HG03025 (cell line): Measurements from ENCODE around the gene PTPRG.

Source experiments
- ATAC-seq: cut with Tn5 transposase; IDR thresholded peaks from one replicate; pipeline ENCODE4 v1.9.1; 2021; ENCODE audit warnings: mild to moderate bottlenecking, moderate library complexity; ENCODE audit not compliant: unreplicated experiment, low FRiP score

PTPRG gene

DNA sequence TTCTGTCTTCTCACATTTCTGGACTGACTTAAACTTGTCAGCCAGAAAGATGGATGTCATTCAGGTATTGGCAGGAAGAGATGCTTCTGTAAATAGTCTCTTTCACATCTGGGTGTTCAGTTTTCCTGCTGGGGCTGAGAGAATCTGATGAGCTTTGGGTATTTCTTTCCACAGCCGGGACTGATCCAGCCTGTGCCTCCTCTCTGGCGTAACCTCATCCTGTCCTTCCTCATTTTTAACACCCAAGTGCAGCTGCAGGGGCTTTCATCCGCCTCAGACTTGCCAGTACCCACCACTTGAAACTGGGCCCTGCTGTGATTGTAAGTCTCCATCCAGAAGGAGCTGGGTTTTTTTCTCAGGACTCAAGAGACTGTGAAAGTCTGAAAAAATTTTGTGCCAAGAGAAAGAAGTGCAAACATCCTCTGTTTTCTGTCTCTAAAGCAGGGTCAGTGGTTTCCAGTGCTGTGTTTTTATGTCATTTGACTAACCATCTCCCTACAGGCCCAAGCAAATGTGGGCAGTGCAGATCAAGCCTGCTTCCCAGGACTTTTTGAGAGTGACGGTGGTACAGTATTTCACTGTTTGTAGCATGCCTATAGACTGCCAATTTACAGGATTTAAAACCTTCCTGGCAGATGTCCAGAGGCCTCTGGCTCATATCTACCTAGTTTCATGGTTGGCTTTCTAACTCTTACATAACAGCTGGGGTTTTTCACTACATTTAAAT lies 342.7 kb downstream of the PTPRG start:
- no peak for ATAC-seq

GRCh38 chr3:61907210-61907795 lies 345.9 kb downstream of the PTPRG start:
- no peak for ATAC-seq

- ATAC-seq, result no peak
Measured at GRCh38 chr3:61908382-61908781, 347.0 kb downstream of the PTPRG start.

DNA sequence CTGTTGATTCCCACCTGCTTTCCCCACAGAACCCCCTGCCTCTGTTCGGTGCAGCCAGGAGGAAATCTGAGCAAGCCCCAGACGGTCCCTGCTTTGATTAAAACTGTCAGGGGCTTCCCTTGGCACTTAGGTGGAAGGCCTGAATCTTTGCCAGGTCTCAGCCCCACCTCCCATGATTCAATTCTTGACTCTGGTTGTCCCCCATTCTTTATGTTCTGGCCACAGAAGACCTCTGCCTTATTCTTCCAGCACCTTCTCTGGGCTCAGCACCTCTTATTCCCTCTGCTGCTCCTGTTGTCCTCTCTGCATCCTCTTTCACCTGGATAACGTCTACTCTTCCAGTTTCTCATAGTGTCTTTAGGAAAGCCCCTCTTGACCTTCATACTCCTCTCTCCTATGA lies 349.4 kb downstream of the PTPRG start:
- no peak for ATAC-seq

- peak; percentile 61 for ATAC-seq
Measured at GRCh38 chr3:61912158-61912557, 350.8 kb downstream of the PTPRG start.

DNA sequence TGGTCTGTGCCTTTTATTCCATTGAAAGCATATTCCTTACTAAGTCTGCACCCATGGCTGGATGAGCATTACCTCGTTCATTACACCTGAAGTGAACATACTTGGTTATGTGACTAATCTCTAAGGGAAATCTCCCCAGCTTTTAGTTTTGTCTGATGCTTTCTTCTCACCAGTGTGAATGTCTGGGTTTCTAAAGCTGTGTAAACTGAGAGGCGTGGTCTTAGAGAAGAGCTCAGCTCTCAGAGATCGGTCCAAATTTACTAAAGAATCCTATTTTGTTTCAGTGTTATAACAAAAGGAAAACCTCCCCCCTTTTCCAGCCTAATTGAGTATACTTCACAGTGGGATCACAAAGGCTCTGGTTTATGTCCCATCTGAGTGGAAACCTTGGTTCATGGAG lies 352.3 kb downstream of the PTPRG start:
- ATAC-seq, result no peak

GRCh38 chr3:61914276-61914675 lies 352.9 kb downstream of the PTPRG start:
- no peak for ATAC-seq

- ATAC-seq, result no peak
Measured at GRCh38 chr3:61915296-61915695, 353.9 kb downstream of the PTPRG start.

GRCh38 chr3:61919371-61919770 lies 358.0 kb downstream of the PTPRG start:
- ATAC-seq, result no peak

DNA sequence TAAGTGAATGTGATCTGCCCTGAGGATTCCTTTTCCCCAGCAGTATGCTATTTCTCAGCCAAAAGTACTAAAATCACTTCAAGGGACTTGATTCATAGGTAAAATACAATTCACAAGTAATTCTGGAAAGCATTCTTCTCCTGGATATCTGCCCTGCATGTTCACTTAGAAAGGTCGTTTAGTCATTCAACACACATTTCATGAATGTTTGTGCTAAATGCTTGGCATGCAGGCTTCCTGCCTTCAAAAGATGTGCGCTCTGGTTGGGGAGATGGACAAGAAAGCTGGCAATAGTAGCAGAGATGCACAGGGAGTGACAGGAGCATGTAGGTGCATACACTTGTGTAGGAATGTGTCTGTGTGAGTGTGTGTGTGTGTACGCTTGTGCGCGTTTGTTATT lies 360.7 kb downstream of the PTPRG start:
- no peak for ATAC-seq

GRCh38 chr3:61924090-61924735 lies 362.8 kb downstream of the PTPRG start:
- no peak for ATAC-seq

GRCh38 chr3:61924991-61925390 lies 363.6 kb downstream of the PTPRG start:
- no peak for ATAC-seq

GRCh38 chr3:61925721-61926120 lies 364.4 kb downstream of the PTPRG start:
- ATAC-seq, result no peak

GRCh38 chr3:61926923-61927322 lies 365.6 kb downstream of the PTPRG start:
- ATAC-seq, result no peak

DNA sequence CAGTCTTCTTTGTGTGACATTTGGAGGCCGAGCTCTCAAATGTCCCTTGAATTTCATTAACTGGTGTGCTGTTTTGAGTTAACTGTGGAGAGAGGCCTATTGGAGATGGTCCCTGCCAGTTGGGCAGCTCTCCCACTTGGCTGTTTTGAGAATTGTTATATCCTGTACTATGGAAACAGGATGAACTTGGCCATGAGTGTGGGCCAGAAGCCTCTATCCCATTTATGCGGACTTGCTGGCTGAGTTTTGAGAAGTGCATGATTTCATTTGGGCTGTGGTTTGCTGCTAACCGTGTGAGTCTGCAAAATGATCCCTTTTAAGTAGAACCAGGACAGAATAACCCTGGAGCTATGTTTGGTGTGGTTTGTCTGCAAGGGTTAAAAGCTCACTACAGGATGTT lies 366.0 kb downstream of the PTPRG start:
- no peak for ATAC-seq

- no peak for ATAC-seq
Measured at GRCh38 chr3:61928039-61928438, 366.7 kb downstream of the PTPRG start.

- ATAC-seq, result no peak
Measured at GRCh38 chr3:61928776-61929314, 367.5 kb downstream of the PTPRG start.

DNA sequence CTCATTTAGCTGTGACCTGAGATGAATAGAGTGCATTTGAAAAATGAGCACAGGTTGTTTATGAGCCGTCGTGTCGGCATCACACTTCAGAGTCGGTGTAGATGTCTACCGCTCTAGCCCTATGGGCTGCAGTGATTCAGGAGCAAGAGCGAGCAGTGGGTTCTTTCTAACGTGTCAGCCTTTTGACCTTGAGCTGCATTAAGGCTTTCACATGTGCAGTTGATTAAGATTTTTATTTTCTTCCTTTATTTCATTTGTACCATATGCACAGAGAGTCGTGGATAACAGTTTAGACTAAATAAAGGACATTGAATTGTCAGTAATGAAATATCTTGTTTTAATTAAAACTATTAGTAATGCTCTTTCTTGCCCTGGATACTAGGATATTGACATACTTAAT lies 368.2 kb downstream of the PTPRG start:
- ATAC-seq, result no peak

GRCh38 chr3:61932499-61932898 lies 371.1 kb downstream of the PTPRG start:
- ATAC-seq, result no peak

DNA sequence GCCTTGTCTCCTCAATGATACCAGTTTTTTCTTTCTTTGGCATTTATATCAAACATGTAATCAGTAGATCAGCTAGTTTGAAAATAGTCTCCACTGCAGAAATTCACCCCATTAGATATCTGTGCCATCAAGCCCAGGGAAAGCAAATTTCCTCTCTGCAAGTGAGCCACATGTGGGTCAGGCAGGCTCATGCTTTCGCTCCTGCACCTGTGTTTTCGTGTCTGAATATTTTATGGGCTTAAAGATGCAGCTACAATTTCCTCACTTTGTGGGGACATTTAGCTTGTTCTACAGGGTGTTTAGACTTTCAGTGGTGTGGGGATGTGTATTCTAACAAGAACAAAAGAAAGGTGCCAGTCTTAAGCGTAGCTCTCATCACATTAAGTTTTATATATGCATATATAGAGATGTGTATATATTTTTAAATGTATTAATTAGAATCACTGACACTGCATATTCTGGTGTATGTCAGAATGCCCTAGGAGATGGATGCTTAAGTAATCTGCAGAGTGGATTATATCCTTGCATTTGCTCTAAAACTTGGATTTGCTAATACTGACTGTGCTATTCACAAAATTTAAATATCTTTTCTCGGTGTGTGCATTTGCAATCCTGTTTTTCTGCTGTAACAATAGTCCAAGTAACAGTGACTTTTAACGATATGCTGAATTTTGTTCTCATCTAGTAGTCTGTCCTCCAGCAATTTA lies 372.6 kb downstream of the PTPRG start:
- ATAC-seq, result no peak

GRCh38 chr3:61934505-61934871 lies 373.1 kb downstream of the PTPRG start:
- no peak for ATAC-seq
